ENCODE results near the gene CCDC186. TPM values are rescaled to one million over a fixed set of nuclear protein-coding genes. Genes with fewer than 3 reads are reported as not detected.

The CCDC186 gene
- total and polyA plus RNA-seq, 2 of the 4 experiments (the other 2 are of a cell fraction), result 3.0 to 6.1 TPM

GRCh38 chr10:114110174-114110972, 63.6 kb downstream of the CCDC186 start:
- BruUV-seq (replicated peaks), result no TSS peak
- DNase-seq (no peak), ATAC-seq (ENCODE audit: low read depth) (no peak)
- H3K9me1 ChIP-seq (ENCODE audit: insufficient read depth, low read length), result no peaks in the 10 kb centered on the region
- no peak overlapping the region for H2BK5ac ChIP-seq (ENCODE audit: low read depth, low read length, poor library complexity, severe bottlenecking)
- ChIA-PET CTCF (no interaction called here), POLR2A (ENCODE audit: unreplicated experiment) (no interaction called here)
- no peak overlapping the region for H3K4me3 ChIP-seq (ENCODE audit: insufficient read depth, low read depth, low read length)
- TF ChIP-seq RAD21 (IDR thresholded peaks at IDR 0.05; ENCODE audit: low read length) (0 out of 2 replicates have a peak, but pooled peaks have one; percentile 23), RCOR1 (IDR thresholded peaks at IDR 0.05; ENCODE audit: insufficient replicate concordance, low read length) (no peak), CTCF (conservative IDR thresholded peaks at IDR 0.05; ENCODE audit: low read depth, low read length) (peak; percentile 34; the same call in 1 of the 2 replicates)
- no peaks in the 10 kb centered on the region for H3K36me3 ChIP-seq (ENCODE audit: control insufficient read depth, insufficient read depth, low read length)
- H2BK20ac ChIP-seq (ENCODE audit: low read depth, low read length), result no peak overlapping the region
- no peak overlapping the region for H2AK9ac ChIP-seq (replicated peaks; ENCODE audit: low read depth, low read length, poor library complexity)
- H2AFZ ChIP-seq (replicated peaks; ENCODE audit: low read length, poor library complexity), result no peak overlapping the region
- no peak overlapping the region for H2AK5ac ChIP-seq (ENCODE audit: low read depth, low read length)
- H2BK120ac ChIP-seq (ENCODE audit: low read depth, low read length), result no peak overlapping the region
- H3K27ac ChIP-seq (ENCODE audit: insufficient read depth, low read length), result no peak overlapping the region
- no peak overlapping the region for H3K4me2 ChIP-seq (ENCODE audit: low read depth, low read length)
- in situ Hi-C loops (cut with MboI; ENCODE audit: low sequenced_read_pairs) (no loop called here), intact Hi-C loops (cut with micrococcal nuclease) (no loop called here), dilution Hi-C loops (cut with HindIII; ENCODE audit: low sequenced_read_pairs, unreplicated experiment) (no loop called here)
- H3K23ac ChIP-seq (ENCODE audit: low read depth, low read length), result no peak overlapping the region
- H3K18ac ChIP-seq (ENCODE audit: low read depth, low read length), result no peak overlapping the region
- no peak overlapping the region for H3K9ac ChIP-seq (ENCODE audit: low read depth, low read length)
- no CpG with 5 or more reads among the region's 5 CpGs for WGBS, 2 experiments (ENCODE audit: extremely low coverage in 2 of 2, insufficient read length in 1 of 2)
- H4K8ac ChIP-seq (ENCODE audit: low read depth in 2 of 2, low read length in 2 of 2), result no peak overlapping the region
- no peaks in the 10 kb centered on the region for H3K9me3 ChIP-seq (ENCODE audit: control insufficient read depth, insufficient read depth, low read length)
- H3K4me1 ChIP-seq (ENCODE audit: control insufficient read depth, insufficient read depth, low read length), result no peaks in the 10 kb centered on the region
- H3K79me1 ChIP-seq (ENCODE audit: low read depth in 1 of 2, low read length in 2 of 2), result no peaks in the 10 kb centered on the region
- peaks cover 9% of the 10 kb centered on the region for H3K27me3 ChIP-seq (ENCODE audit: control insufficient read depth, insufficient read depth, low read length)
- no peak overlapping the region for H4K5ac ChIP-seq (ENCODE audit: low read depth, low read length)
- H2BK15ac ChIP-seq (ENCODE audit: low read depth, low read length), result no peak overlapping the region
- no peak overlapping the region for H3K56ac ChIP-seq (ENCODE audit: extremely low read depth, insufficient read depth, low read length)
- H4K91ac ChIP-seq (ENCODE audit: insufficient read depth, low read depth, low read length), result no peak overlapping the region
- H3K14ac ChIP-seq (replicated peaks; ENCODE audit: low read depth, low read length), result no peak overlapping the region
- H4K20me1 ChIP-seq (ENCODE audit: insufficient read depth, low read length), result no peaks in the 10 kb centered on the region
- no peak overlapping the region for H3K4ac ChIP-seq (ENCODE audit: low read depth, low read length)
